Ishikawa (cell line): ENCODE measurements around the gene HAPSTR1.

Source experiments
- YY1 ChIP-seq: IDR thresholded peaks from 2 replicates; pipeline ENCODE4 v1.6.1; 2012; ENCODE audit warnings: low read depth
- TF ChIP-seq, protein P1 (sequence below): IDR thresholded peaks from 2 replicates; pipeline ENCODE4 v1.6.1; 2012; ENCODE audit warnings: low read depth, mild to moderate bottlenecking

DNA sequence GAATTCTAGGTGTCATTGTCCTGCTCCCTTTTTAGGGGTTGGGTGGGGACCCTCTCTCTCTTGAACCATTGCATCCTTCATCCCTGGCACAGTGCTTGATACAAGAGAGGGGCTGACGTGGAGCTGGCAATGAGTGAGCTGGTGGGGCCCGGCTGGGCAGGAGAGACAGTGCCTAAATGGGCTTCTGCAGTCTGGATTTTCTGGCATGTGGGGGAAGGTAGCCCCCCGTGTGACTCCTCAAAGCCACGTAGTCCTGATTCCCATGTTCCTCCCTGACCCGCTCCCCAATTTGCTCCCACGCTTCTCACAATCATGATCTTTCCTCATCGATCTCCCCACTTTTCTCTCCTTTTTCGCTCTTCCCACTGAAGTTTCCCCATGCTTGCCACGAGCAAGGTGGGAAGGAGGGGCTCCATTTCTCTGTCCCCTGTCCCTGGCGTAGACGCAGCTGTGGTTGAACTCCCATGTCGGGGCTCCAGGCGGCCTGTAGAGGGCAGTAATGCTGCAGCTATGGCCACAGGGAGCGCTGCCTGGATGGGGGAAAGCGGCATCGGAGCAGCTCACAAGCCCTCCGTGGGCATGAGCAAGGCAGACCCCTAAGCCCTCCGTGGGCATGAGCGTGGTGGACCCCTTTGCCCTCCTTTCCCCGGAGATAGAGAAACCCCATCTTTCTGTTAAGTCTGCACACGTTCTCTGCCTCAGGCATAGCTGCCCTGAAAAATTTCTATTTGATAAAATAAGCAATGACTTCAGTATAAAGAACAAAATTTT is 47.5 kb downstream of the HAPSTR1 start:
- no peak for TF ChIP-seq YY1
- TF ChIP-seq, protein P1, sequence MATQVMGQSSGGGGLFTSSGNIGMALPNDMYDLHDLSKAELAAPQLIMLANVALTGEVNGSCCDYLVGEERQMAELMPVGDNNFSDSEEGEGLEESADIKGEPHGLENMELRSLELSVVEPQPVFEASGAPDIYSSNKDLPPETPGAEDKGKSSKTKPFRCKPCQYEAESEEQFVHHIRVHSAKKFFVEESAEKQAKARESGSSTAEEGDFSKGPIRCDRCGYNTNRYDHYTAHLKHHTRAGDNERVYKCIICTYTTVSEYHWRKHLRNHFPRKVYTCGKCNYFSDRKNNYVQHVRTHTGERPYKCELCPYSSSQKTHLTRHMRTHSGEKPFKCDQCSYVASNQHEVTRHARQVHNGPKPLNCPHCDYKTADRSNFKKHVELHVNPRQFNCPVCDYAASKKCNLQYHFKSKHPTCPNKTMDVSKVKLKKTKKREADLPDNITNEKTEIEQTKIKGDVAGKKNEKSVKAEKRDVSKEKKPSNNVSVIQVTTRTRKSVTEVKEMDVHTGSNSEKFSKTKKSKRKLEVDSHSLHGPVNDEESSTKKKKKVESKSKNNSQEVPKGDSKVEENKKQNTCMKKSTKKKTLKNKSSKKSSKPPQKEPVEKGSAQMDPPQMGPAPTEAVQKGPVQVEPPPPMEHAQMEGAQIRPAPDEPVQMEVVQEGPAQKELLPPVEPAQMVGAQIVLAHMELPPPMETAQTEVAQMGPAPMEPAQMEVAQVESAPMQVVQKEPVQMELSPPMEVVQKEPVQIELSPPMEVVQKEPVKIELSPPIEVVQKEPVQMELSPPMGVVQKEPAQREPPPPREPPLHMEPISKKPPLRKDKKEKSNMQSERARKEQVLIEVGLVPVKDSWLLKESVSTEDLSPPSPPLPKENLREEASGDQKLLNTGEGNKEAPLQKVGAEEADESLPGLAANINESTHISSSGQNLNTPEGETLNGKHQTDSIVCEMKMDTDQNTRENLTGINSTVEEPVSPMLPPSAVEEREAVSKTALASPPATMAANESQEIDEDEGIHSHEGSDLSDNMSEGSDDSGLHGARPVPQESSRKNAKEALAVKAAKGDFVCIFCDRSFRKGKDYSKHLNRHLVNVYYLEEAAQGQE, result no peak
